ENCODE results near the gene CHMP5. TPM values are rescaled to one million over a fixed set of nuclear protein-coding genes. Genes with fewer than 3 reads are reported as not detected.

The CHMP5 gene
- polyA plus RNA-seq, 1 donor (not counting 4 experiments of a cell fraction or from before 2014, with no cell fraction given) = 132 TPM

DNA sequence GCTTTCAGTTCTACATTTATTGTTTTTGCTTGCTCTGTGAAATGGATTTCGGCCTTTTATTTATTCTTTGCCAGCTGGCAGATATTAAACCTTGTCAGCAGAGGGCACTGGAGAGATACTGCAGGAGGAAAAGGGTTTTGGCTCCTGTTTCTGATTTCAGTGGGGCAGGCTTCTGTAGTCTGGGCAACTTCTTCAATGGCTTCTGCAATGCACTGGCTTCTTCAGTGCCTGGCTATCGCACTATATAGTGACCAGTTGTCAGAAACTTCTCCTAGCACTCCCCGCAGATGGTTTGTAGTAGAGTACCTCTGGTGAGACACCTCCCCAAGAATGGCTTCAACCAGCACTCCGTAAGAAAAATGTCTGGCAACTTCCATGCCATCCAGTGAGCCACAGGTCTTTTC, 22.2 kb downstream of the CHMP5 start:
- dilution Hi-C loops (cut with MboI; ENCODE audit: extremely low pct_ligation_motif_present, low sequenced_read_pairs) = no loop called here
- DNase-seq (ENCODE audit: low read depth, low spot score) (no peak), FAIRE-seq (peak; percentile 88)
- Histone ChIP-seq H3K27me3 (ENCODE audit: control insufficient read depth, extremely low read depth, insufficient read depth, low read length) (no peaks in the 10 kb centered on the region), H4K20me1 (ENCODE audit: control insufficient read depth, extremely low read depth, insufficient read depth, low read length) (no peaks in the 10 kb centered on the region), H2AFZ (ENCODE audit: control insufficient read depth, low read length) (no peak overlapping the region), H3K9me1 (ENCODE audit: control insufficient read depth, extremely low read depth, insufficient read depth, low read length) (no peaks in the 10 kb centered on the region), H3K79me2 (ENCODE audit: control insufficient read depth, insufficient read depth, low read length) (peaks cover 8% of the 10 kb centered on the region), H3K27ac (ENCODE audit: control insufficient read depth, insufficient read depth, low read length) (no peak overlapping the region), H3K4me1 (ENCODE audit: control insufficient read depth, extremely low read depth, insufficient read depth, low read length) (no peaks in the 10 kb centered on the region), H3K4me2 (ENCODE audit: control insufficient read depth, extremely low read depth, insufficient read depth, low read depth, low read length) (no peak overlapping the region), H3K9ac (ENCODE audit: control insufficient read depth, extremely low read depth, insufficient read depth, low read length) (no peak overlapping the region), H3K36me3 (ENCODE audit: control insufficient read depth in 2 of 2, extremely low read depth in 1 of 2, insufficient read depth in 2 of 2, low read length in 2 of 2) (peaks cover 0 to 8% of the 10 kb centered on the region in 2 experiments), H3K9me3 (ENCODE audit: control insufficient read depth, low read depth, low read length) (no peaks in the 10 kb centered on the region), H3K4me3 (ENCODE audit: control insufficient read depth in 2 of 3, extremely low read depth in 1 of 3, insufficient read depth in 2 of 3, low read depth in 1 of 3, low read length in 3 of 3) (no peak overlapping the region)
- TF ChIP-seq CTCF (optimal IDR thresholded peaks at IDR 0.05 in 1 of 3, IDR thresholded peaks at IDR 0.05 in 1 of 3, conservative IDR thresholded peaks at IDR 0.05 in 1 of 3; ENCODE audit: extremely low read depth in 1 of 3, insufficient read depth in 2 of 3, low read length in 3 of 3) = peak; percentile 60 to 79 (median 75)
- TF ChIP-seq EZH2 (IDR thresholded peaks at IDR 0.05; ENCODE audit: low read length) = no peak

- H3K27me3 ChIP-seq (ENCODE audit: control insufficient read depth, extremely low read depth, insufficient read depth, low read length) = no peaks in the 10 kb centered on the region
- H3K9me1 ChIP-seq (ENCODE audit: control insufficient read depth, extremely low read depth, insufficient read depth, low read length) = no peaks in the 10 kb centered on the region
- DNase-seq (ENCODE audit: low read depth, low spot score) (no peak), FAIRE-seq (no peak)
- no peak overlapping the region for H3K9ac ChIP-seq (ENCODE audit: control insufficient read depth, extremely low read depth, insufficient read depth, low read length)
- H4K20me1 ChIP-seq (ENCODE audit: control insufficient read depth, extremely low read depth, insufficient read depth, low read length) = no peaks in the 10 kb centered on the region
- H3K36me3 ChIP-seq (ENCODE audit: control insufficient read depth in 2 of 2, extremely low read depth in 1 of 2, insufficient read depth in 2 of 2, low read length in 2 of 2) = peaks cover 5 to 8% of the 10 kb centered on the region in 2 experiments
- H3K4me2 ChIP-seq (ENCODE audit: control insufficient read depth, extremely low read depth, insufficient read depth, low read depth, low read length) = no peak overlapping the region
- H3K4me1 ChIP-seq (ENCODE audit: control insufficient read depth, extremely low read depth, insufficient read depth, low read length) = no peaks in the 10 kb centered on the region
- H3K4me3 ChIP-seq (ENCODE audit: control insufficient read depth in 2 of 3, extremely low read depth in 1 of 3, insufficient read depth in 2 of 3, low read depth in 1 of 3, low read length in 3 of 3) = no peak overlapping the region
- peaks cover 20% of the 10 kb centered on the region for H3K79me2 ChIP-seq (ENCODE audit: control insufficient read depth, insufficient read depth, low read length)
- dilution Hi-C loops (cut with MboI; ENCODE audit: extremely low pct_ligation_motif_present, low sequenced_read_pairs) = no loop called here
- no peak overlapping the region for H2AFZ ChIP-seq (ENCODE audit: control insufficient read depth, low read length)
- no peaks in the 10 kb centered on the region for H3K9me3 ChIP-seq (ENCODE audit: control insufficient read depth, low read depth, low read length)
- no peak for TF ChIP-seq CTCF (optimal IDR thresholded peaks at IDR 0.05 in 1 of 3, IDR thresholded peaks at IDR 0.05 in 1 of 3, conservative IDR thresholded peaks at IDR 0.05 in 1 of 3; ENCODE audit: extremely low read depth in 1 of 3, insufficient read depth in 2 of 3, low read length in 3 of 3)
- TF ChIP-seq EZH2 (IDR thresholded peaks at IDR 0.05; ENCODE audit: low read length) = no peak
- no peak overlapping the region for H3K27ac ChIP-seq (ENCODE audit: control insufficient read depth, insufficient read depth, low read length)
These were observed 23.4 kb downstream of the CHMP5 start for GRCh38 chr9:33288235-33288634.
